Endodermal cell (in vitro differentiated cells): ENCODE data around the gene CELA3A. TPM values are rescaled to one million over a fixed set of nuclear protein-coding genes. Genes with fewer than 3 reads are reported as not detected.
A peak's percentile ranks its signal among the peaks of the same experiment; 100 is the strongest.

Experiments
- DNase-seq: peaks from one replicate; pipeline ENCODE4 v3.0.0-alpha.2; 2017
- H3K27ac ChIP-seq: 2 replicates; pipeline ENCODE4 v1.5.1; 2013; ENCODE audit warnings: mild to moderate bottlenecking, low read depth, low read length, moderate library complexity
- H3K27me3 ChIP-seq: 2 replicates; pipeline ENCODE4 v1.6.1; 2013; ENCODE audit warnings: mild to moderate bottlenecking, low read length, moderate library complexity; ENCODE audit not compliant: insufficient read depth, control insufficient read depth, poor library complexity, severe bottlenecking
- H3K36me3 ChIP-seq: 2 replicates; pipeline ENCODE4 v1.7.0; 2013; ENCODE audit warnings: mild to moderate bottlenecking, low read length, moderate library complexity; ENCODE audit not compliant: control insufficient read depth, insufficient read depth
- H3K4me1 ChIP-seq: one replicate; pipeline ENCODE4 v1.7.0; 2013; ENCODE audit warnings: low read length; ENCODE audit not compliant: control insufficient read depth, insufficient read depth
- H3K4me3 ChIP-seq: 2 replicates; pipeline ENCODE4 v1.5.1; 2013; ENCODE audit warnings: mild to moderate bottlenecking, low read length, moderate library complexity
- H3K9ac ChIP-seq: 2 replicates; pipeline ENCODE4 v1.6.1; 2013; ENCODE audit warnings: mild to moderate bottlenecking, low read length, moderate library complexity; ENCODE audit not compliant: poor library complexity, severe bottlenecking; ENCODE audit errors: extremely low read depth
- H3K9me3 ChIP-seq: 2 replicates; pipeline ENCODE4 v1.6.1; 2013; ENCODE audit warnings: mild to moderate bottlenecking, low read length, moderate library complexity; ENCODE audit not compliant: control insufficient read depth
- H3K27ac Mint-ChIP-seq: 2 replicates; pipeline ENCODE4 v1.8.0; 2020; ENCODE audit warnings: mixed read lengths
- H3K27me3 Mint-ChIP-seq: 2 replicates; pipeline ENCODE4 v1.8.0; 2021; ENCODE audit warnings: mild to moderate bottlenecking, mixed read lengths; ENCODE audit not compliant: insufficient read depth
- H3K36me3 Mint-ChIP-seq: 2 replicates; pipeline ENCODE4 v1.8.0; 2020; ENCODE audit warnings: low read depth, mixed read lengths
- H3K4me1 Mint-ChIP-seq: 2 replicates; pipeline ENCODE4 v1.8.0; 2020; ENCODE audit warnings: mixed read lengths
- H3K4me3 Mint-ChIP-seq: 2 replicates; pipeline ENCODE4 v1.8.0; 2020; ENCODE audit warnings: mild to moderate bottlenecking, moderate library complexity, mixed read lengths
- H3K9me3 Mint-ChIP-seq: 2 replicates; pipeline ENCODE4 v1.8.0; 2020; ENCODE audit warnings: mild to moderate bottlenecking, mixed read lengths
- CTCF ChIP-seq: fragments of 200-600 bp; sonication (generic); conservative IDR thresholded peaks from 2 replicates; pipeline ENCODE4 v1.5.0; 2021; ENCODE audit warnings: antibody characterized with exemption, mild to moderate bottlenecking
- WGBS, 2 experiments: methylation state at CpG; one replicate each; pipeline versions ENCODE4 v1.1.5 to v1.1.7; 2013; ENCODE audit warnings: missing lambda C conversion rate in 2 of 2, mixed read lengths in 1 of 2; ENCODE audit not compliant: insufficient coverage in 1 of 2, insufficient read length in 1 of 2; 5-methylcytosine and 5-hydroxymethylcytosine counted together
- total RNA-seq, 2 donors: library from RNA; stranded (reverse); fragmentation: NEBNext Ultra II Directional in 1 of 2; extraction: Animal tissue kit (Norgen Biotek cat#: 25700) in 1 of 2; gene quantifications; 2 replicates in 1 of 2; 3 replicates in 1 of 2; pipeline ENCODE4 v1.2.1, GENCODE V29; 2021

Gene CELA3A
- total RNA-seq, 2 donors from 2014 or later, result not detected

DNA sequence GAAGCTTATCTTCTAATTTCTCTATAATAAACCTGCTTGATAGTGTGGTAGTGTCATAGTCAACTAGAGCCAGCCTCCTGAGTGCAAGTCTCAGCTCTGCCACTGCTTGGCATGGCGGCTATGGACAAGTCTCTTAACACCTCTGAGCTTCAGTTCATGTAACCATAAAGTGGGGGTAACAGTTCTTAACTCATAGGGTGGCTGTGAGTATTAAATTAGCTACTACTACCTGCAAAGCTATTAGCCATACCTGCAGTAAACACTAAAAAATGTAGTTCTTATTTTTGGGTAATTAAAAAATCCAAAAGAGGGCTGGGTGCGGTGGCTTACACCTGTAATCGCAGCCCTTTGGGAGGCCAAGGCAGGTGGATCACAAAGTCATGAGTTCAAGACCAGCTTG lies 48.9 kb downstream of the CELA3A start:
- no peak overlapping the region for H3K4me3 ChIP-seq
- no peaks in the 10 kb centered on the region for H3K9me3 ChIP-seq
- no peaks in the 10 kb centered on the region for H3K27me3 ChIP-seq
- Mint-ChIP-seq H3K36me3 (peaks cover 11% of the 10 kb centered on the region), H3K27me3 (no peaks in the 10 kb centered on the region), H3K4me3 (no peak overlapping the region), H3K27ac (no peak overlapping the region), H3K9me3 (no peaks in the 10 kb centered on the region), H3K4me1 (peaks cover 9% of the 10 kb centered on the region)
- TF ChIP-seq CTCF, result no peak
- H3K4me1 ChIP-seq, result peaks cover 5% of the 10 kb centered on the region
- no peak for DNase-seq
- no peak overlapping the region for H3K27ac ChIP-seq
- 94 to 96% methylated on average over 2 to 3 of the region's 3 CpGs for WGBS, 2 experiments
- H3K36me3 ChIP-seq, result peaks cover 13% of the 10 kb centered on the region
- no peak overlapping the region for H3K9ac ChIP-seq

DNA sequence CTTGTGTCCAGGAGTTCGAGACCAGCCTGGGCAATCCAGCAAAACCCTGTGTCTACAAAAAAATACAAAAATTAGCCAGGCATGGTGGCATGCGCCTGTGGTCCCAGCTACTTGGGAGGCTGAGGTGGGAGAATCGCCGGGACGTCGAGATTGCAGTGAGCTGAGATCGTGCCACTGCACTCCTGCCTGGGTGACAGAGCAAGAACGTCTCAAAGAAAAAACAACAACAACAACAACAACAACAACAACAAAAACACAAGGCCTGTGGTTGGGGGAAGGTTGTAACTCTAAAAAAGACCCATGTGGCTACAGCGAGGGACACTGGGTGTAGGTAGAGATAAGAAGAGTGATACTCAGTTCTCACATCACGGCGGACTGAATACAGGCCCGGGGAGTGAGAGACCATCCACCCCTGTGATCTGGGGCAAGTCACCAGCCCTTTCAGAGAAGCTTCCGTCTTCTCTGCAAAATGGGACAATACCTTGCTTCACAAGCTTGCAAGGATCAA lies 50.2 kb downstream of the CELA3A start:
- H3K36me3 Mint-ChIP-seq, result peaks cover 22% of the 10 kb centered on the region
- Histone ChIP-seq H3K27ac (no peak overlapping the region), H3K36me3 (peaks cover 26% of the 10 kb centered on the region)

GRCh38 chr1:22052115-22053016 lies 50.9 kb downstream of the CELA3A start, which contains the start of gene CDC42:
TSS of gene CDC42 (plus strand) at chr1:22052709. CDS start at chr1:22078479, 25,770 bp downstream.
- 17 to 64% methylated on average over 21 to 81 of the region's 81 CpGs for WGBS, 2 experiments
- H3K27ac Mint-ChIP-seq, result peak within 1 kb of the TSS; percentile 99
- no peaks in the 10 kb centered on the region for H3K9me3 Mint-ChIP-seq
- no peak for TF ChIP-seq CTCF
- H3K4me1 Mint-ChIP-seq, result peaks cover 11% of the 10 kb centered on the region
- H3K4me1 ChIP-seq, result peaks cover 5% of the 10 kb centered on the region
- H3K4me3 ChIP-seq, result peak within 1 kb of the TSS; percentile 99
- peak within 1 kb of the TSS; percentile 91 for H3K4me3 Mint-ChIP-seq
- H3K36me3 Mint-ChIP-seq, result peaks cover 29% of the 10 kb centered on the region
- peak within 1 kb of the TSS; percentile 99 for H3K9ac ChIP-seq
- H3K27ac ChIP-seq, result peak within 1 kb of the TSS; percentile 97
- no peaks in the 10 kb centered on the region for H3K9me3 ChIP-seq
- peak; percentile 99 for DNase-seq
- no peaks in the 10 kb centered on the region for H3K27me3 ChIP-seq
- H3K36me3 ChIP-seq, result peaks cover 33% of the 10 kb centered on the region
- H3K27me3 Mint-ChIP-seq, result no peaks in the 10 kb centered on the region

More for the DNA sequence above, 50.2 kb downstream of the CELA3A start:
- Mint-ChIP-seq H3K27me3 (no peaks in the 10 kb centered on the region), H3K9me3 (no peaks in the 10 kb centered on the region), H3K4me1 (peaks cover 11% of the 10 kb centered on the region), H3K27ac (no peak overlapping the region), H3K4me3 (peak overlapping the region; percentile 91)
- no peak for TF ChIP-seq CTCF
- 91 to 99% methylated on average over 7 to 12 of the region's 13 CpGs for WGBS, 2 experiments
- peaks cover 5% of the 10 kb centered on the region for H3K4me1 ChIP-seq
- no peaks in the 10 kb centered on the region for H3K27me3 ChIP-seq
- no peak overlapping the region for H3K4me3 ChIP-seq
- no peak for DNase-seq
- no peaks in the 10 kb centered on the region for H3K9me3 ChIP-seq
- H3K9ac ChIP-seq, result no peak overlapping the region
